Measurements from ENCODE around the gene TCF7L1. TPM values are rescaled to one million over a fixed set of nuclear protein-coding genes. Genes with fewer than 3 reads are reported as not detected.

Gene TCF7L1
- total RNA-seq, 2 donors from 2014 or later: 71.9 to 73.3 TPM

DNA sequence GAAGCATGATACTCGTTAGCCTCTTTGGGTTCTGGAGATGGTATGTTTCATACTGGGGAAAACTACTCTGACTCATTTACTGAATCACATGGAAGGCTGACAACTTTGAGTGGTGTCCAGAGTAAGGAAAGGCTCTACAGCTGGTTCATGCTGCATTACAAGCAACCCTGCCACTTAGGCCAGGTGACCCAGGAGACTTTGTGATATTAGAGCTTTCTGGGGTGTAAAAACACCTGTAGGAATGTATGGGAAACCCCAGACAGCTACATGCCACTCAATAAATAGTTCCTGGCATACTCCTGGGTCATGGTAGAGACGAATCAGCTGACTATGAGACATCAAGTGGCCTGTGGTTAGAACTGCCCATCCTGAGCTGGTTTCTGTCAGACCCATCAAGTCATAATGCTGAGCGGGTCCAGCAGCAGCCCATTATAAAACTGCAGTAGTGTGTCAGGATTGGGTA lies 21.3 kb upstream of the TCF7L1 start:
- WGBS, 2 experiments (ENCODE audit: insufficient coverage in 1 of 2, insufficient read length in 1 of 2): 93 to 97% methylated on average over 3 of the region's 3 CpGs
- Mint-ChIP-seq H3K36me3 (ENCODE audit: low read depth) (no peaks in the 10 kb centered on the region), H3K9me3 (peaks cover 6% of the 10 kb centered on the region), H3K4me1 (no peaks in the 10 kb centered on the region), H3K27ac (no peak overlapping the region), H3K4me3 (no peak overlapping the region), H3K27me3 (ENCODE audit: insufficient read depth) (peaks cover 54% of the 10 kb centered on the region)
- Histone ChIP-seq H3K9ac (ENCODE audit: extremely low read depth, low read length, poor library complexity, severe bottlenecking) (no peak overlapping the region), H3K4me3 (ENCODE audit: low read length) (no peak overlapping the region), H3K27me3 (ENCODE audit: control insufficient read depth, insufficient read depth, low read length, poor library complexity, severe bottlenecking) (no peaks in the 10 kb centered on the region), H3K27ac (ENCODE audit: low read depth, low read length) (no peak overlapping the region), H3K9me3 (ENCODE audit: control insufficient read depth, low read length) (no peaks in the 10 kb centered on the region), H3K36me3 (ENCODE audit: control insufficient read depth, insufficient read depth, low read length) (no peaks in the 10 kb centered on the region), H3K4me1 (ENCODE audit: control insufficient read depth, insufficient read depth, low read length) (no peaks in the 10 kb centered on the region)
- TF ChIP-seq, protein P1, sequence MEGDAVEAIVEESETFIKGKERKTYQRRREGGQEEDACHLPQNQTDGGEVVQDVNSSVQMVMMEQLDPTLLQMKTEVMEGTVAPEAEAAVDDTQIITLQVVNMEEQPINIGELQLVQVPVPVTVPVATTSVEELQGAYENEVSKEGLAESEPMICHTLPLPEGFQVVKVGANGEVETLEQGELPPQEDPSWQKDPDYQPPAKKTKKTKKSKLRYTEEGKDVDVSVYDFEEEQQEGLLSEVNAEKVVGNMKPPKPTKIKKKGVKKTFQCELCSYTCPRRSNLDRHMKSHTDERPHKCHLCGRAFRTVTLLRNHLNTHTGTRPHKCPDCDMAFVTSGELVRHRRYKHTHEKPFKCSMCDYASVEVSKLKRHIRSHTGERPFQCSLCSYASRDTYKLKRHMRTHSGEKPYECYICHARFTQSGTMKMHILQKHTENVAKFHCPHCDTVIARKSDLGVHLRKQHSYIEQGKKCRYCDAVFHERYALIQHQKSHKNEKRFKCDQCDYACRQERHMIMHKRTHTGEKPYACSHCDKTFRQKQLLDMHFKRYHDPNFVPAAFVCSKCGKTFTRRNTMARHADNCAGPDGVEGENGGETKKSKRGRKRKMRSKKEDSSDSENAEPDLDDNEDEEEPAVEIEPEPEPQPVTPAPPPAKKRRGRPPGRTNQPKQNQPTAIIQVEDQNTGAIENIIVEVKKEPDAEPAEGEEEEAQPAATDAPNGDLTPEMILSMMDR (conservative IDR thresholded peaks at IDR 0.05): no peak
- no peak for DNase-seq

GRCh38 chr2:85112906-85113625 lies 20.1 kb upstream of the TCF7L1 start:
- TF ChIP-seq, protein P1 (conservative IDR thresholded peaks at IDR 0.05): no peak
- no peak for DNase-seq
- Mint-ChIP-seq H3K4me3 (no peak overlapping the region), H3K4me1 (no peaks in the 10 kb centered on the region), H3K27me3 (ENCODE audit: insufficient read depth) (peaks cover 63% of the 10 kb centered on the region), H3K27ac (no peak overlapping the region), H3K36me3 (ENCODE audit: low read depth) (no peaks in the 10 kb centered on the region), H3K9me3 (peaks cover 6% of the 10 kb centered on the region)
- 46 to 50% methylated on average over 2 of the region's 2 CpGs for WGBS, 2 experiments (ENCODE audit: insufficient coverage in 1 of 2, insufficient read length in 1 of 2)
- Histone ChIP-seq H3K27ac (ENCODE audit: low read depth, low read length) (no peak overlapping the region), H3K9ac (ENCODE audit: extremely low read depth, low read length, poor library complexity, severe bottlenecking) (no peak overlapping the region), H3K4me3 (ENCODE audit: low read length) (no peak overlapping the region), H3K9me3 (ENCODE audit: control insufficient read depth, low read length) (no peaks in the 10 kb centered on the region), H3K4me1 (ENCODE audit: control insufficient read depth, insufficient read depth, low read length) (no peaks in the 10 kb centered on the region), H3K27me3 (ENCODE audit: control insufficient read depth, insufficient read depth, low read length, poor library complexity, severe bottlenecking) (no peaks in the 10 kb centered on the region), H3K36me3 (ENCODE audit: control insufficient read depth, insufficient read depth, low read length) (no peaks in the 10 kb centered on the region)

- Mint-ChIP-seq H3K9me3 (peaks cover 6% of the 10 kb centered on the region), H3K27me3 (ENCODE audit: insufficient read depth) (peaks cover 74% of the 10 kb centered on the region), H3K27ac (no peak overlapping the region), H3K4me3 (no peak overlapping the region), H3K36me3 (ENCODE audit: low read depth) (no peaks in the 10 kb centered on the region), H3K4me1 (no peaks in the 10 kb centered on the region)
- H3K27ac ChIP-seq (ENCODE audit: low read depth, low read length): no peak overlapping the region
- WGBS, 2 experiments (ENCODE audit: insufficient coverage in 1 of 2, insufficient read length in 1 of 2): 76 to 100% methylated on average over 1 to 2 of the region's 2 CpGs
- H3K4me1 ChIP-seq (ENCODE audit: control insufficient read depth, insufficient read depth, low read length): no peaks in the 10 kb centered on the region
- no peak for DNase-seq
- H3K36me3 ChIP-seq (ENCODE audit: control insufficient read depth, insufficient read depth, low read length): no peaks in the 10 kb centered on the region
- H3K9me3 ChIP-seq (ENCODE audit: control insufficient read depth, low read length): no peaks in the 10 kb centered on the region
- H3K4me3 ChIP-seq (ENCODE audit: low read length): no peak overlapping the region
- H3K9ac ChIP-seq (ENCODE audit: extremely low read depth, low read length, poor library complexity, severe bottlenecking): no peak overlapping the region
- TF ChIP-seq, protein P1 (conservative IDR thresholded peaks at IDR 0.05): no peak
- no peaks in the 10 kb centered on the region for H3K27me3 ChIP-seq (ENCODE audit: control insufficient read depth, insufficient read depth, low read length, poor library complexity, severe bottlenecking)
Measured at GRCh38 chr2:85114586-85115330, 18.4 kb upstream of the TCF7L1 start.

Measured in endodermal cell (in vitro differentiated cells).